K562 (cell line): Measurements from ENCODE around the gene EZH1. TPM values are rescaled to one million over a fixed set of nuclear protein-coding genes. Genes with fewer than 3 reads are reported as not detected.

ENCODE experiments used
- ADNP ChIP-seq: fragments of 200-800 bp; sonication (Bioruptor generic); IDR thresholded peaks from 2 replicates; pipeline ENCODE4 v1.6.1; 2016; ENCODE audit warnings: missing genetic modification characterization, missing compliant biosample characterization
- ATF7 ChIP-seq: fragments of 450-650 bp; IDR thresholded peaks from 2 replicates; pipeline ENCODE4 v1.7.1; 2014; ENCODE audit warnings: mild to moderate bottlenecking, moderate library complexity
- HEY1 ChIP-seq: fragments of 250-450 bp; sonication (Bioruptor Pico); IDR thresholded peaks from 2 replicates; pipeline ENCODE4 v1.5.0; 2020; ENCODE audit warnings: mild to moderate bottlenecking, moderate library complexity, borderline replicate concordance
- KAT8 ChIP-seq: fragments of 450-650 bp; IDR thresholded peaks from 2 replicates; pipeline ENCODE4 v1.6.1; 2016; ENCODE audit warnings: low read depth, mild to moderate bottlenecking
- L3MBTL2 ChIP-seq: fragments of 450-650 bp; IDR thresholded peaks from 2 replicates; pipeline ENCODE4 v1.6.1; 2016; ENCODE audit warnings: mild to moderate bottlenecking, moderate library complexity
- NR2C2 ChIP-seq, 2 experiments: fragments of 200-800 bp in 1 of 2; sonication (Bioruptor generic) in 1 of 2; sonication (generic) in 1 of 2; formaldehyde crosslinking in 1 of 2; IDR thresholded peaks; 2 replicates each; pipeline versions ENCODE4 v1.6.1 to v1.8.0; 2016 to 2022; ENCODE audit warnings: mild to moderate bottlenecking in 1 of 2, missing compliant biosample characterization in 1 of 2, missing genetic modification characterization in 1 of 2, missing genetic modification reagents in 1 of 2
- NR4A1 ChIP-seq, 2 experiments: fragments of 250-450 bp in 1 of 2; fragments of 450-650 bp in 1 of 2; sonication (Bioruptor Pico) in 1 of 2; IDR thresholded peaks; 2 replicates each; pipeline versions ENCODE4 v1.4.0 to v1.6.1; 2016 to 2020; ENCODE audit warnings: mild to moderate bottlenecking in 2 of 2, missing compliant biosample characterization in 1 of 2, missing genetic modification characterization in 1 of 2, moderate library complexity in 1 of 2
- PPARD ChIP-seq: fragments of 250-450 bp; sonication (Bioruptor Pico); IDR thresholded peaks from 2 replicates; pipeline ENCODE4 v1.8.0; 2022; ENCODE audit warnings: inconsistent platforms, mild to moderate bottlenecking, moderate library complexity
- SLC30A9 ChIP-seq: fragments of 250-450 bp; sonication (Bioruptor Pico); IDR thresholded peaks from 2 replicates; pipeline ENCODE4 v1.8.0; 2022; ENCODE audit warnings: mild to moderate bottlenecking, moderate library complexity
- TFAP4 ChIP-seq: sonication (generic); formaldehyde crosslinking; IDR thresholded peaks from 2 replicates; pipeline ENCODE4 v1.8.0; 2022; ENCODE audit warnings: missing genetic modification reagents, mild to moderate bottlenecking, moderate library complexity, borderline replicate concordance
- ZMIZ1 ChIP-seq, 2 experiments: fragments of 150-350 bp in 1 of 2; IDR thresholded peaks; 2 replicates each; pipeline ENCODE4 v1.6.1; 2012 to 2016; ENCODE audit warnings: low read depth in 2 of 2, low read length in 2 of 2, mild to moderate bottlenecking in 1 of 2, moderate library complexity in 1 of 2
- ZNF766 ChIP-seq: fragments of 200-800 bp; sonication (Bioruptor generic); conservative IDR thresholded peaks from 2 replicates; pipeline ENCODE4 v1.6.1; 2016; ENCODE audit warnings: missing genetic modification characterization, missing compliant biosample characterization
- polyA plus RNA-seq, 8 experiments: library from polyadenylated mRNA; depleted of rRNA in 4 of 8; stranded (reverse) in 5 of 8; unstranded in 3 of 8; fragments of >200 nt; fragmentation: Nextera tagmentation in 2 of 8; fragmentation: Illumina TruSeq in 1 of 8; extraction: Ambion mirVana in 2 of 8; extraction: Trizol in 1 of 8; gene quantifications; 2 replicates each; pipeline versions ENCODE4 v1.2.1 to v1.2.3, GENCODE V29; 2011 to 2014; ENCODE audit warnings: inconsistent platforms in 1 of 8, missing spikeins in 1 of 8
- total RNA-seq, 7 experiments: library from RNA; depleted of rRNA in 6 of 7; stranded (reverse); fragments of >200 nt in 6 of 7; fragmentation: Illumina TruSeq in 2 of 7; extraction: Trizol in 2 of 7; gene quantifications; 2 replicates each; pipeline versions ENCODE4 v1.2.1 to v1.2.3, GENCODE V29; 2011 to 2021; ENCODE audit warnings: low replicate concordance in 1 of 7
- TF ChIP-seq, protein P1 (sequence below): fragments of 250-450 bp; sonication (Bioruptor Pico); IDR thresholded peaks from 2 replicates; pipeline ENCODE4 v1.5.1; 2021; ENCODE audit warnings: mild to moderate bottlenecking
- TF ChIP-seq, protein P2 (sequence below): fragments of 450-650 bp; IDR thresholded peaks from 2 replicates; pipeline ENCODE4 v1.6.1; 2016; ENCODE audit warnings: low read depth, mild to moderate bottlenecking, moderate library complexity
- TF ChIP-seq, protein P3 (sequence below), 3 experiments: fragments of 200-800 bp in 1 of 3; sonication (Bioruptor generic) in 1 of 3; sonication (generic) in 1 of 3; formaldehyde crosslinking in 1 of 3; IDR thresholded peaks; 2 replicates each; pipeline versions ENCODE4 v1.6.1 to v1.8.0; 2016 to 2022; ENCODE audit warnings: mild to moderate bottlenecking in 2 of 3, missing compliant biosample characterization in 2 of 3, missing genetic modification characterization in 2 of 3, missing genetic modification reagents in 1 of 3

Gene EZH1
- total and polyA plus RNA-seq, 9 of the 15 experiments (the other 6 are each of a cell fraction or from before 2014, with no cell fraction given), result 8.6 to 40.8 (median 22.9) TPM

GRCh38 chr17:42699415-42699740, 45.5 kb downstream of the EZH1 start (continued):
- TF ChIP-seq, protein P1, sequence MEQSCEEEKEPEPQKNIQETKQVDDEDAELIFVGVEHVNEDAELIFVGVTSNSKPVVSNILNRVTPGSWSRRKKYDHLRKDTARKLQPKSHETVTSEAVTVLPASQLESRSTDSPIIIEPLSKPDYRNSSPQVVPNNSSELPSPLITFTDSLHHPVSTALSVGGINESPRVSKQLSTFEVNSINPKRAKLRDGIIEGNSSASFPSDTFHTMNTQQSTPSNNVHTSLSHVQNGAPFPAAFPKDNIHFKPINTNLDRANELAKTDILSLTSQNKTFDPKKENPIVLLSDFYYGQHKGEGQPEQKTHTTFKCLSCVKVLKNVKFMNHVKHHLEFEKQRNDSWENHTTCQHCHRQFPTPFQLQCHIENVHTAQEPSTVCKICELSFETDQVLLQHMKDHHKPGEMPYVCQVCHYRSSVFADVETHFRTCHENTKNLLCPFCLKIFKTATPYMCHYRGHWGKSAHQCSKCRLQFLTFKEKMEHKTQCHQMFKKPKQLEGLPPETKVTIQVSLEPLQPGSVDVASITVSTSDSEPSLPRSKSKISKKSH (CRISPR knock-in tag), result no peak
- TF ChIP-seq KAT8 (peak; percentile 62; the same call in 1 of the 2 replicates), ZNF766 (CRISPR knock-in tag) (peak; percentile 48; the same call in 1 of the 2 replicates), L3MBTL2 (peak; percentile 53), ATF7 (0 out of 2 replicates have a peak, but pooled peaks have one; percentile 10), ADNP (tag) (0 out of 2 replicates have a peak, but pooled peaks have one; percentile 1), PPARD (no peak), ZMIZ1 (IDR thresholded peaks at IDR 0.05; ENCODE audit: low read depth in 2 of 2, low read length in 2 of 2) (no peak), NR4A1 (CRISPR knock-in tag; IDR thresholded peaks at IDR 0.05) (no peak), NR4A1 (tag; IDR thresholded peaks at IDR 0.05) (peak; percentile 5; the same call in 1 of the 2 replicates), HEY1 (no peak), TFAP4 (CRISPR knock-in tag) (peak; percentile 7; the same call in 1 of the 2 replicates), NR2C2 (CRISPR knock-in tag; IDR thresholded peaks at IDR 0.05) (no peak), NR2C2 (tag; IDR thresholded peaks at IDR 0.05) (peak; percentile 10; the same call in 1 of the 2 replicates), SLC30A9 (CRISPR knock-in tag) (no peak)
- TF ChIP-seq, protein P2, sequence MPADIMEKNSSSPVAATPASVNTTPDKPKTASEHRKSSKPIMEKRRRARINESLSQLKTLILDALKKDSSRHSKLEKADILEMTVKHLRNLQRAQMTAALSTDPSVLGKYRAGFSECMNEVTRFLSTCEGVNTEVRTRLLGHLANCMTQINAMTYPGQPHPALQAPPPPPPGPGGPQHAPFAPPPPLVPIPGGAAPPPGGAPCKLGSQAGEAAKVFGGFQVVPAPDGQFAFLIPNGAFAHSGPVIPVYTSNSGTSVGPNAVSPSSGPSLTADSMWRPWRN, result no peak
- TF ChIP-seq, protein P3, sequence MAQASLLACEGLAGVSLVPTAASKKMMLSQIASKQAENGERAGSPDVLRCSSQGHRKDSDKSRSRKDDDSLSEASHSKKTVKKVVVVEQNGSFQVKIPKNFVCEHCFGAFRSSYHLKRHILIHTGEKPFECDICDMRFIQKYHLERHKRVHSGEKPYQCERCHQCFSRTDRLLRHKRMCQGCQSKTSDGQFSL (CRISPR knock-in tag; IDR thresholded peaks at IDR 0.05), result no peak; the same call in 1 of the 2 replicates
- TF ChIP-seq, protein P3 (tag; IDR thresholded peaks at IDR 0.05), result no peak
